SK-N-SH (cell line): ENCODE results near the gene IFI27L1. TPM values are rescaled to one million over a fixed set of nuclear protein-coding genes. Genes with fewer than 3 reads are reported as not detected.

ENCODE experiments used
- CTCF ChIA-PET: fragments of 300-600, 350-600 bp; formaldehyde crosslinking; extraction: SDS; loops from one replicate; lab custom pipeline; 2021; lab: Yijun Ruan, JAX
- POLR2A ChIA-PET: fragments of 350-600 bp; sonication (Branson Sonifier 250); formaldehyde crosslinking; extraction: SDS; loops from one replicate; lab custom pipeline; 2020; ENCODE audit warnings: antibody characterized with exemption, inconsistent platforms; lab: Yijun Ruan, JAX
- DNase-seq: peaks from one replicate; pipeline ENCODE4 v3.0.0; 2012
- H2AFZ ChIP-seq: fragments of 200-600 bp; sonication (generic); 2 replicates; pipeline ENCODE4 v1.8.1; 2016; ENCODE audit warnings: antibody characterized with exemption, mild to moderate bottlenecking, low read depth
- H3F3A ChIP-seq: fragments of 200-600 bp; sonication (generic); replicated peaks from 2 replicates; pipeline ENCODE3; 2016; ENCODE audit warnings: antibody characterized with exemption, mild to moderate bottlenecking; ENCODE audit not compliant: insufficient read depth
- H3K27ac ChIP-seq, 2 experiments: fragments of 200-500 bp in 1 of 2; fragments of 200-600 bp in 1 of 2; sonication (Bioruptor generic) in 1 of 2; sonication (generic), shearing (Covaris generic) in 1 of 2; 2 replicates each; pipeline versions ENCODE4 v1.5.1 to v1.6.1; 2014 to 2016; ENCODE audit warnings: low read depth in 2 of 2, inconsistent platforms in 1 of 2, low read length in 1 of 2, mild to moderate bottlenecking in 1 of 2, mixed read lengths in 1 of 2
- H3K27me3 ChIP-seq: fragments of 200-600 bp; sonication (generic), shearing (Covaris generic); 2 replicates; pipeline ENCODE4 v1.6.1; 2016; ENCODE audit warnings: mixed run types; ENCODE audit not compliant: insufficient read depth
- H3K36me3 ChIP-seq, 2 experiments: fragments of 200-500 bp in 1 of 2; fragments of 200-600 bp in 1 of 2; sonication (Bioruptor generic) in 1 of 2; sonication (generic) in 1 of 2; replicated peaks in 1 of 2; 2 replicates each; pipeline versions ENCODE3 to v1.5.1; 2014 to 2016; ENCODE audit warnings: low read length in 1 of 2, mild to moderate bottlenecking in 1 of 2; ENCODE audit not compliant: insufficient read depth in 2 of 2, control insufficient read depth in 1 of 2
- H3K4me1 ChIP-seq, 2 experiments: fragments of 200-500 bp in 1 of 2; fragments of 200-600 bp in 1 of 2; sonication (Bioruptor generic) in 1 of 2; sonication (generic), shearing (Covaris generic) in 1 of 2; 2 replicates each; pipeline versions ENCODE4 v1.5.1 to v1.6.1; 2014 to 2016; ENCODE audit warnings: low read depth in 1 of 2, low read length in 1 of 2, mixed run types in 1 of 2; ENCODE audit not compliant: insufficient read depth in 2 of 2, control insufficient read depth in 1 of 2
- H3K4me2 ChIP-seq: fragments of 200-600 bp; sonication (generic), shearing (Covaris generic); 2 replicates; pipeline ENCODE4 v1.6.1; 2017; ENCODE audit warnings: mixed run types
- H3K4me3 ChIP-seq, 2 experiments: fragments of 200-500 bp in 1 of 2; fragments of 200-600 bp in 1 of 2; sonication (Bioruptor generic) in 1 of 2; sonication (generic), shearing (Covaris generic) in 1 of 2; 2 replicates each; pipeline versions ENCODE4 v1.5.1 to v1.8.1; 2014 to 2016; ENCODE audit warnings: low read depth in 2 of 2, inconsistent platforms in 1 of 2, low read length in 1 of 2, mild to moderate bottlenecking in 1 of 2, mixed read lengths in 1 of 2, moderate library complexity in 1 of 2
- H3K79me2 ChIP-seq: fragments of 200-600 bp; sonication (generic); 2 replicates; pipeline ENCODE4 v1.8.1; 2017; ENCODE audit warnings: mild to moderate bottlenecking; ENCODE audit not compliant: insufficient read depth
- H3K9ac ChIP-seq: fragments of 200-600 bp; sonication (generic); 2 replicates; pipeline ENCODE4 v1.6.1; 2017; ENCODE audit warnings: mixed run types
- H3K9me2 ChIP-seq: fragments of 200-600 bp; sonication (generic); 2 replicates; pipeline ENCODE4 v1.6.1; 2017; ENCODE audit warnings: mixed run types
- H3K9me3 ChIP-seq: fragments of 200-600 bp; sonication (generic); 2 replicates; pipeline ENCODE4 v1.6.1; 2017; ENCODE audit warnings: mixed run types, mild to moderate bottlenecking, moderate library complexity
- H4K20me1 ChIP-seq: fragments of 200-600 bp; sonication (generic); 2 replicates; pipeline ENCODE4 v1.6.1; 2017; ENCODE audit warnings: mild to moderate bottlenecking, mixed run types; ENCODE audit not compliant: insufficient read depth
- CTCF ChIP-seq: fragments of 200-600 bp; sonication (generic); IDR thresholded peaks from 2 replicates; pipeline ENCODE4 v1.6.1; 2017; ENCODE audit warnings: antibody characterized with exemption, mild to moderate bottlenecking, moderate library complexity
- EP300 ChIP-seq, 2 experiments: IDR thresholded peaks; 2 replicates each; pipeline versions ENCODE4 v1.4.0 to v1.6.1; 2012; ENCODE audit warnings: borderline replicate concordance in 1 of 2, low read depth in 1 of 2, low read length in 1 of 2
- EZH2phosphoT487 ChIP-seq: fragments of 200-600 bp; sonication (generic); IDR thresholded peaks from 2 replicates; pipeline ENCODE4 v1.6.1; 2017; ENCODE audit warnings: low read depth, mixed run types, mild to moderate bottlenecking, antibody characterized with exemption, moderate library complexity, borderline replicate concordance
- FOXJ3 ChIP-seq: sonication (generic); formaldehyde crosslinking; IDR thresholded peaks from 2 replicates; pipeline ENCODE4 v1.5.1; 2020; ENCODE audit warnings: mild to moderate bottlenecking, missing genetic modification reagents
- GATA2 ChIP-seq: sonication (generic); formaldehyde crosslinking; IDR thresholded peaks from 2 replicates; pipeline ENCODE4 v1.5.0; 2020; ENCODE audit warnings: mild to moderate bottlenecking, missing genetic modification reagents
- MAX ChIP-seq: IDR thresholded peaks from 2 replicates; pipeline ENCODE4 v1.4.0; 2012; ENCODE audit warnings: low read depth
- MEF2A ChIP-seq: IDR thresholded peaks from 2 replicates; pipeline ENCODE4 v1.4.0; 2012; ENCODE audit warnings: low read depth, borderline replicate concordance
- NFIC ChIP-seq: IDR thresholded peaks from 2 replicates; pipeline ENCODE4 v1.4.0; 2012; ENCODE audit warnings: borderline replicate concordance
- NRF1 ChIP-seq: IDR thresholded peaks from 2 replicates; pipeline ENCODE4 v1.6.1; 2012; ENCODE audit warnings: low read depth, mild to moderate bottlenecking, low read length
- POLR2AphosphoS5 ChIP-seq: IDR thresholded peaks from 2 replicates; pipeline ENCODE4 v1.6.1; 2012; ENCODE audit warnings: low read depth, low read length
- REST ChIP-seq: IDR thresholded peaks from 2 replicates; pipeline ENCODE4 v1.6.1; 2012; ENCODE audit warnings: mild to moderate bottlenecking, low read depth, low read length, moderate library complexity
- RFX5 ChIP-seq: IDR thresholded peaks from 2 replicates; pipeline ENCODE4 v1.6.1; 2012; ENCODE audit warnings: mild to moderate bottlenecking, improper control_type of control experiment, low read length
- TEAD4 ChIP-seq: IDR thresholded peaks from 2 replicates; pipeline ENCODE4 v1.4.0; 2012; ENCODE audit warnings: mild to moderate bottlenecking, borderline replicate concordance; ENCODE audit not compliant: insufficient read depth
- USF1 ChIP-seq: IDR thresholded peaks from 2 replicates; pipeline ENCODE4 v1.4.0; 2012; ENCODE audit warnings: low read depth, borderline replicate concordance
- USF2 ChIP-seq: fragments of 150-350 bp; IDR thresholded peaks from 2 replicates; pipeline ENCODE4 v1.6.1; 2017; ENCODE audit warnings: antibody characterized with exemption, low read length, low read depth, borderline replicate concordance
- YY1 ChIP-seq: IDR thresholded peaks from 2 replicates; pipeline ENCODE4 v1.4.0; 2012; ENCODE audit warnings: low read depth, mild to moderate bottlenecking
- ZBTB33 ChIP-seq: IDR thresholded peaks from 2 replicates; pipeline ENCODE4 v1.4.0; 2012; ENCODE audit warnings: low read depth, borderline replicate concordance
- WGBS: methylation state at CpG from one replicate; pipeline ENCODE4 v1.1.6; 2017; ENCODE audit warnings: low lambda C conversion rate; 5-methylcytosine and 5-hydroxymethylcytosine counted together
- polyA plus RNA-seq, 3 experiments: library from polyadenylated mRNA; depleted of rRNA; stranded (reverse); fragments of >200 nt; gene quantifications; 2 replicates each; pipeline ENCODE4 v1.2.3, GENCODE V29; 2012

IFI27L1 gene
- polyA plus RNA-seq, 1 of the 3 experiments (the other 2 are of a cell fraction): 35.3 TPM

- Histone ChIP-seq H3K27ac (no peak overlapping the region), H4K20me1 (no peaks in the 10 kb centered on the region), H3K36me3 (no peaks in the 10 kb centered on the region), H3K4me3 (no peak overlapping the region), H3K9me3 (no peaks in the 10 kb centered on the region), H3K9me2 (no peaks in the 10 kb centered on the region), H3K4me1 (peaks cover 0 to 3% of the 10 kb centered on the region in 2 experiments; a peak in 2 of 4 replicates), H3K27me3 (no peaks in the 10 kb centered on the region), H3K9ac (no peak overlapping the region), H2AFZ (no peak overlapping the region), H3K79me2 (no peaks in the 10 kb centered on the region), H3K4me2 (no peak overlapping the region), H3F3A (peaks cover 6% of the 10 kb centered on the region)
- POLR2A ChIA-PET: no interaction called here
- CTCF ChIA-PET: interaction anchor here (0.6 to 5.2 kb wide), 5 partner anchors 10 to 107 kb away, joined by 3 to 100 read pairs (median 23); no protein-coding TSS in a partner anchor
- 79% methylated on average over 4 of the region's 4 CpGs for WGBS
- DNase-seq: no peak
- TF ChIP-seq TEAD4: no peak
- TF ChIP-seq EZH2phosphoT487: no peak
- TF ChIP-seq USF1: no peak
- TF ChIP-seq MEF2A: no peak
- TF ChIP-seq GATA2 (CRISPR knock-in tag): no peak
- no peak for TF ChIP-seq FOXJ3
- TF ChIP-seq EP300 (IDR thresholded peaks at IDR 0.05; ENCODE audit: borderline replicate concordance in 1 of 2, low read depth in 1 of 2, low read length in 1 of 2): no peak
- no peak for TF ChIP-seq NFIC
- no peak for TF ChIP-seq POLR2AphosphoS5
- no peak for TF ChIP-seq YY1
- TF ChIP-seq MAX: no peak
- TF ChIP-seq USF2: no peak
- TF ChIP-seq RFX5: no peak
- no peak for TF ChIP-seq NRF1
- no peak for TF ChIP-seq CTCF
- no peak for TF ChIP-seq REST
- TF ChIP-seq ZBTB33: no peak
Measured at GRCh38 chr14:94135476-94135875, 54.4 kb downstream of the IFI27L1 start.
